HepG2 (cell line): ENCODE data around the gene FNDC4. TPM values are rescaled to one million over a fixed set of nuclear protein-coding genes. Genes with fewer than 3 reads are reported as not detected.

Experiments used
- BRCA1 ChIP-seq: sonication (generic); formaldehyde crosslinking; IDR thresholded peaks from 2 replicates; pipeline ENCODE4 v1.4.0; 2020; ENCODE audit warnings: missing genetic modification reagents
- E2F2 ChIP-seq: sonication (generic); formaldehyde crosslinking; IDR thresholded peaks from 2 replicates; pipeline ENCODE4 v1.4.0; 2020; ENCODE audit warnings: missing genetic modification reagents, borderline replicate concordance
- HMGXB3 ChIP-seq: sonication (generic); formaldehyde crosslinking; IDR thresholded peaks from 2 replicates; pipeline ENCODE4 v1.4.0; 2020; ENCODE audit warnings: missing genetic modification reagents, borderline replicate concordance
- MED8 ChIP-seq: sonication (generic); formaldehyde crosslinking; IDR thresholded peaks from 2 replicates; pipeline ENCODE4 v1.8.1; 2023; ENCODE audit warnings: mild to moderate bottlenecking, missing genetic modification reagents; ENCODE audit not compliant: insufficient replicate concordance
- NR1H2 ChIP-seq: sonication (generic); formaldehyde crosslinking; IDR thresholded peaks from 2 replicates; pipeline ENCODE4 v1.8.1; 2022; ENCODE audit warnings: low read depth, missing genetic modification reagents, borderline replicate concordance
- SIN3A ChIP-seq: IDR thresholded peaks from 2 replicates; pipeline ENCODE4 v1.6.1; 2011; ENCODE audit warnings: low read depth, mild to moderate bottlenecking, control low read depth, low read length, borderline replicate concordance
- SOX5 ChIP-seq: IDR thresholded peaks from 2 replicates; pipeline ENCODE4 v1.6.1; 2016; ENCODE audit warnings: borderline replicate concordance
- UBTF ChIP-seq: sonication (generic); formaldehyde crosslinking; IDR thresholded peaks from 2 replicates; pipeline ENCODE4 v1.4.0; 2020; ENCODE audit warnings: mild to moderate bottlenecking, missing genetic modification reagents
- ZBTB40 ChIP-seq, 2 experiments: fragments of 450-650 bp in 1 of 2; sonication (generic) in 1 of 2; formaldehyde crosslinking in 1 of 2; IDR thresholded peaks; 2 replicates each; pipeline versions ENCODE4 v1.6.1 to v1.8.0; 2016 to 2022; ENCODE audit warnings: antibody characterized with exemption in 1 of 2, mild to moderate bottlenecking in 1 of 2, missing genetic modification reagents in 1 of 2
- ZNF709 ChIP-seq: sonication (generic); formaldehyde crosslinking; IDR thresholded peaks from 2 replicates; pipeline ENCODE4 v1.5.0; 2020; ENCODE audit warnings: mild to moderate bottlenecking, missing genetic modification reagents
- polyA plus RNA-seq, 8 experiments: library from polyadenylated mRNA; depleted of rRNA in 3 of 8; stranded (reverse) in 7 of 8; unstranded in 1 of 8; fragments of >200 nt; fragmentation: Illumina TruSeq in 4 of 8; extraction: Trizol in 4 of 8; gene quantifications; 2 replicates each; pipeline versions ENCODE4 v1.2.1 to v1.2.3, GENCODE V29; 2011 to 2016; ENCODE audit warnings: low read depth in 4 of 8, missing spikeins in 1 of 8, mixed read lengths in 1 of 8; ENCODE audit not compliant: insufficient read depth in 1 of 8
- total RNA-seq, 5 experiments: library from RNA; depleted of rRNA; stranded (reverse); fragments of >200 nt; fragmentation: Illumina TruSeq; extraction: Trizol; gene quantifications; 2 replicates each; pipeline ENCODE4 v1.2.3, GENCODE V29; 2016; ENCODE audit warnings: low read depth in 1 of 5

FNDC4 gene
- total and polyA plus RNA-seq, 2 of the 13 experiments (the other 11 are each of a cell fraction or from before 2014, with no cell fraction given): 9.0 to 17.4 TPM

- TF ChIP-seq SIN3A (peak; percentile 51; the same call in 1 of the 2 replicates), HMGXB3 (CRISPR knock-in tag) (peak; percentile 93), NR1H2 (CRISPR knock-in tag) (no peak), SOX5 (no peak), ZNF709 (CRISPR knock-in tag) (no peak), BRCA1 (no peak), ZBTB40 (IDR thresholded peaks at IDR 0.05) (no peak), ZBTB40 (CRISPR knock-in tag; IDR thresholded peaks at IDR 0.05) (0 out of 2 replicates have a peak, but pooled peaks have one; percentile 34), E2F2 (CRISPR knock-in tag) (0 out of 2 replicates have a peak, but pooled peaks have one; percentile 12), UBTF (CRISPR knock-in tag) (0 out of 2 replicates have a peak, but pooled peaks have one; percentile 9), MED8 (CRISPR knock-in tag) (peak; percentile 31)
These were observed 586 bp downstream of the FNDC4 start (continued) for GRCh38 chr2:27494284-27494943.
